Tibial artery (tissue), 4 donors: ENCODE measurements around the gene HAUS7.

Source experiments
- DNase-seq, 2 donors: peaks; one replicate each; pipeline ENCODE4 v3.0.0-alpha.2; 2019
- H3K27ac ChIP-seq, 2 donors: fragments of 200-600 bp; sonication (generic) in 1 of 2; 1 replicate in 1 of 2; 2 replicates in 1 of 2; pipeline ENCODE4 v1.5.1; 2018 to 2019; ENCODE audit warnings: mild to moderate bottlenecking in 1 of 2
- H3K27me3 ChIP-seq, 2 donors: fragments of 200-600 bp; sonication (generic) in 1 of 2; one replicate each; pipeline versions ENCODE4 v1.5.1 to v1.6.0; 2016 to 2019
- H3K36me3 ChIP-seq, 3 donors: fragments of 200-600 bp; sonication (generic) in 2 of 3; one replicate each; pipeline ENCODE4 v1.5.1; 2016 to 2019; ENCODE audit warnings: mild to moderate bottlenecking in 2 of 3
- H3K4me1 ChIP-seq, 4 donors: fragments of 200-600 bp; sonication (generic) in 2 of 4; 1 replicate in 3 of 4; 2 replicates in 1 of 4; pipeline ENCODE4 v1.5.1; 2016 to 2019
- H3K4me3 ChIP-seq, 2 donors: fragments of 200-600 bp; sonication (generic) in 1 of 2; 1 replicate in 1 of 2; 2 replicates in 1 of 2; pipeline ENCODE4 v1.5.1; 2018 to 2019; ENCODE audit warnings: mild to moderate bottlenecking in 2 of 2
- H3K9me3 ChIP-seq, 3 donors: fragments of 200-600 bp; sonication (generic) in 1 of 3; one replicate each; pipeline ENCODE4 v1.5.1; 2016 to 2019
- intact Hi-C: fragments of 100-400 bp; cut with DNase I; formaldehyde crosslinking; loops from one replicate; pipeline ENCODE4 v1.15.0; 2023; ENCODE audit warnings: low total_unique reads
- TF ChIP-seq, protein P1 (sequence below), 2 experiments: fragments of 200-600 bp in 1 of 2; fragments of 450-650 bp in 1 of 2; IDR thresholded peaks; one replicate each; pipeline ENCODE4 v1.5.1; 2017 to 2019; ENCODE audit warnings: antibody characterized with exemption in 2 of 2, mild to moderate bottlenecking in 1 of 2, moderate library complexity in 1 of 2

Gene HAUS7

DNA sequence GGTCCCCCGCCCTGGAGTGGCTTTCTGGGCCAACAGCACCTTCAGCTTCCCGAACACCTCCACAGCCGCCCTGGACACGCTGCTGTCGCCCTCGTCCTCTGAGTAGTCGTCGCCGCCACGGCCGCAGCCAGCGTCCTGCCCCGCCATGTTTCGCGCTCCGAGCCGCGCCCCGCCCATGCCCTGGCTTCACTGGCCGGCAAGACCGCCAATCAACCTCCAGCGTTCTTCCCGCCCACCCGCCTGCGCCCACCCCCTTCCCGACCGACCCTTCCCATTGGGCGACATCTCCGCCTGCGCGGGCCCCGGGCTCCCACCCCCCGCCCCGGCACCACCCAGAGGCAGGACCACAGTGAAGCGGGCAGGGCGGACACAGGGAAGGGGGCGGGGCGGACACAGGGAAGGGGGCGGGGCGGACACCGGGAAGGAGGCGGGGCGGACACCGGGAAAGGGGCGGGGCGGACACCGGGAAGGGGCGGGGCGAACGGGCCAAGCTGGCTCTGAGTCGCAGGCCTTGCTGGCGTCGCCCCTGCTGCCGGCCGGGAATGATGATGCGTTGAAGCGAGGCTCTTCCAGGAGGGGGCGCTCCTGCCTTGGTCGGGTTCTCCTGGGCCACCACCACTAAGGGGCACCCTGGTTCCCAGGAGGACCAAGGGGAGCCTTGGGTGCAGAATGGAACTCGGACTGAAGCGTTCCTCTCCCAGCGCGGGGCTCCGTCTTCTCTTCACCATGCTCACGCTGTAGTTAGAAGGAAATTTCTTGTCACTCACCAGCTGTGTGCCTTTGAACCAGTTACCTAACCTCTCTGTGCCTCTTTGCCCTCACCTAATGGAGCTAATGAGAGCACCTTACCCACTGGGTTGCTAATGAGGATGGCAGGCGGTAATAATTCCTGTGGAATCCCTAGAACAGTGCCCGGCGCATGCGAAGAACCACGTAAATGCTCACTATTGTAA, at the start of gene HAUS7:
Gene HAUS7, minus strand, starts transcription at position 166 of the 953 bp plus-strand sequence. Its CDS starts 19 bp downstream, at position 147.
- TF ChIP-seq, protein P1, sequence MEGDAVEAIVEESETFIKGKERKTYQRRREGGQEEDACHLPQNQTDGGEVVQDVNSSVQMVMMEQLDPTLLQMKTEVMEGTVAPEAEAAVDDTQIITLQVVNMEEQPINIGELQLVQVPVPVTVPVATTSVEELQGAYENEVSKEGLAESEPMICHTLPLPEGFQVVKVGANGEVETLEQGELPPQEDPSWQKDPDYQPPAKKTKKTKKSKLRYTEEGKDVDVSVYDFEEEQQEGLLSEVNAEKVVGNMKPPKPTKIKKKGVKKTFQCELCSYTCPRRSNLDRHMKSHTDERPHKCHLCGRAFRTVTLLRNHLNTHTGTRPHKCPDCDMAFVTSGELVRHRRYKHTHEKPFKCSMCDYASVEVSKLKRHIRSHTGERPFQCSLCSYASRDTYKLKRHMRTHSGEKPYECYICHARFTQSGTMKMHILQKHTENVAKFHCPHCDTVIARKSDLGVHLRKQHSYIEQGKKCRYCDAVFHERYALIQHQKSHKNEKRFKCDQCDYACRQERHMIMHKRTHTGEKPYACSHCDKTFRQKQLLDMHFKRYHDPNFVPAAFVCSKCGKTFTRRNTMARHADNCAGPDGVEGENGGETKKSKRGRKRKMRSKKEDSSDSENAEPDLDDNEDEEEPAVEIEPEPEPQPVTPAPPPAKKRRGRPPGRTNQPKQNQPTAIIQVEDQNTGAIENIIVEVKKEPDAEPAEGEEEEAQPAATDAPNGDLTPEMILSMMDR (IDR thresholded peaks at IDR 0.05) = peak; percentile 67 to 70
- intact Hi-C loops = loop anchor here (5.0 kb wide), 1 partner anchor 37 kb away; no protein-coding TSS in a partner anchor

DNA sequence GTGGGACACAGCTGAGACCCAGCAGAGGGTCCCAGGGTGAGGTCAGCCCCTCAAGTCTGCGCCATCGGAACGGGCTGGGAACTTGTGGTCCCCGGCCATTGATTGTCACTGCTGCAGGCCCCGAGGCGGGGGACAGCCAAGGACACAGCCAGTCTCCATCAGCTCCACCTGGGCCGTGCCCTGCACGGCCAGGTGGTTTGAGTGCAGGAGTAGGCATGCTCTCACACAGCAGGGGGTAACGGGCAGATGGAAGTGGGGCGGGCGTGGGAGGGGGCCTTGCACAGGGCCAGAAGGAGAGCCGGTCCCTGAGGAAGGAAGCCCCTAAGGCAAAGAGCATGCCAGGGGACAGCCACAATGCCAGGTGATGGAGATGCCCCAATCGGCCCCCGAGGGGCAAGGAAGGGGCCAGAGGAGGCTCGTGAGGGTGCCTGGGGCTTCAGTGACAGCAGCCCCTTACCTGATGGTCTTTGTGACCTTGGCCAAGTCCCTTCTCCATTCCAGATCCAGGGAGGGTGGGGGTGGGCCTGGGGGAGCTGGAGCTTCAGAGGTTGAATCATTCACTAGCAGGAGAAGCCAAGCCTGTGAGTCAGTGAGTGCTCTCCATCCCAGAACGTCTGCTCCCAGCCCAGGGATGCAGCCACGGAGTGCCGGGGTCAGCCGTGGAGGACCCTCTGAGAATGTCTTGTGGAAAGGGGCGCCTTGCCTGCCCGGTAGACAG, 49.4 kb upstream of the HAUS7 start:
- peaks cover 0 to 58% of the 10 kb centered on the region in 2 donors for H3K27me3 ChIP-seq
- H3K9me3 ChIP-seq = no peaks in the 10 kb centered on the region
- TF ChIP-seq, protein P1 (IDR thresholded peaks at IDR 0.05) = no peak
- H3K36me3 ChIP-seq = no peaks in the 10 kb centered on the region
- H3K27ac ChIP-seq = no peak overlapping the region
- no peak for DNase-seq
- intact Hi-C loops = loop anchor here (10.0 kb wide), 1 partner anchor 485 kb away; no protein-coding TSS in a partner anchor
- H3K4me3 ChIP-seq = no peak overlapping the region
- peaks cover 0 to 18% (median 9%) of the 10 kb centered on the region in 4 donors for H3K4me1 ChIP-seq

More for the DNA sequence above, at the start of gene HAUS7:
- DNase-seq = peak; percentile 83 to 93
- Histone ChIP-seq H3K27ac (peak within 1 kb of the TSS; percentile 64 to 80), H3K9me3 (no peaks in the 10 kb centered on the region), H3K4me3 (peak within 1 kb of the TSS; percentile 58 to 69), H3K36me3 (no peaks in the 10 kb centered on the region), H3K4me1 (peaks cover 0 to 55% (median 22%) of the 10 kb centered on the region in 4 donors), H3K27me3 (no peaks in the 10 kb centered on the region)

DNA sequence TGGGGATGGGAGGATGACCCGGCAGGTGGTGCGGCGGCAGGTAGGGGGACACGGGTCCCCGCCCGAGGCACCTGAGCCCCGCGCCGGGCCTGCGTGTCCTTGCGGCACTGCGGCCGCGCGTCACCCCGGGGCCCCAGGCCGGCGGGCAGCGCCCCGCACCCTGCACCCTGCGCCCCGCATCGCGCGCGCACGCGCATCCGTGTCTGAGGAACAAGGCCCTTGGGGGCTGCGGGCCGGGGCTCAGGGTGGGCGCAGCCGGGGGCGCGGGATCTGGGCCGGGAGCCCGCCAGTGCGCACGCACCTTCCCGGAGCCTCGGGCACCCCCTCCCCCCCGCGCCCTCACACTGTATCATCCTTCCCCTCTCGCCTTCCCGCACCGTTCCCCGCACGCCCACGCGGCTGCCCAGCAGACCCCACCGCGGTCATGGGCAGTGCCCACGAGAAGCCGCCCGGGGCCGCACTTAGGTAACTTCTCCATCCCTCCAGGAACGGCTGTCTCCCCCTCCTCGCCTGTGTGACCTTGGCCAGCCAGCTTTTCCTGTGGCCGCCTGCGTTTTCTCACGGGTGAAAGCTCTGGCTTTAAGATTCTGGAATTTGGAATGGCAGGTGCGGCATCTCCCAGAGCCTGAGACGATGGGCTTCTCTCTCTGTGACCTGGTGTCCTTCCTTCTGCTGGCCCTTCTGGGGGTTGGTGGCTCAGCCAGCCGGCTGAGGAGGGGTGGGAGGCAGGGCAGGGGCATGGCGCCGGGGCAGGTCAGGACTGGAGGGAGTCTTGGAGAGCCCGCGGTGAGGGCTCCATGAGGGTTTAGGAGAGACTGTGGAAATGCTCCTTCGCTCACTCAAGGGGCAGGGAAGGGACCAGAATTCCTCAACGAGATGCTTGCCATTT, 47.8 kb upstream of the HAUS7 start:
- intact Hi-C loops = no loop called here
- Histone ChIP-seq H3K27ac (no peak overlapping the region), H3K27me3 (peaks cover 0 to 53% of the 10 kb centered on the region in 2 donors), H3K9me3 (no peaks in the 10 kb centered on the region), H3K4me1 (peaks cover 0 to 18% (median 9%) of the 10 kb centered on the region in 4 donors), H3K4me3 (no peak overlapping the region), H3K36me3 (no peaks in the 10 kb centered on the region)
- TF ChIP-seq, protein P1 (IDR thresholded peaks at IDR 0.05) = no peak
- no peak for DNase-seq

GRCh38 chrX:153517423-153517822, 47.0 kb upstream of the HAUS7 start, which contains the start of gene ATP2B3:
Gene ATP2B3, plus strand, starts transcription at chrX:153517642. Its CDS starts 18,606 bp downstream, at chrX:153536248.
- no peak within 1 kb of the TSS for H3K4me3 ChIP-seq
- DNase-seq = no peak
- TF ChIP-seq, protein P1 (IDR thresholded peaks at IDR 0.05) = no peak
- no peaks in the 10 kb centered on the region for H3K36me3 ChIP-seq
- H3K27me3 ChIP-seq = peaks cover 0 to 52% of the 10 kb centered on the region in 2 donors
- H3K9me3 ChIP-seq = no peaks in the 10 kb centered on the region
- peaks cover 0 to 18% (median 9%) of the 10 kb centered on the region in 4 donors for H3K4me1 ChIP-seq
- H3K27ac ChIP-seq = no peak within 1 kb of the TSS
- intact Hi-C loops = no loop called here

GRCh38 chrX:153516073-153516472, 45.7 kb upstream of the HAUS7 start:
- intact Hi-C loops = no loop called here
- TF ChIP-seq, protein P1 (IDR thresholded peaks at IDR 0.05) = no peak
- Histone ChIP-seq H3K27ac (no peak overlapping the region), H3K27me3 (peaks cover 0 to 46% of the 10 kb centered on the region in 2 donors), H3K4me3 (no peak overlapping the region), H3K4me1 (peaks cover 0 to 23% (median 12%) of the 10 kb centered on the region in 4 donors), H3K36me3 (no peaks in the 10 kb centered on the region), H3K9me3 (no peaks in the 10 kb centered on the region)
- DNase-seq = no peak
